Measurements from ENCODE around the gene CXCR4.

CXCR4 gene

GRCh38 chr2:136128905-136129304 is 11.0 kb upstream of the CXCR4 start:
- DNase-seq (ENCODE audit: low read depth, low spot score) = no peak
- TF ChIP-seq POLR2AphosphoS5 (IDR thresholded peaks at IDR 0.05; ENCODE audit: borderline replicate concordance, low read depth, low read length) (no peak), FOXP2 (optimal IDR thresholded peaks at IDR 0.05; ENCODE audit: control extremely low read depth, extremely low read length, insufficient read depth) (no peak), EZH2 (IDR thresholded peaks at IDR 0.05) (no peak)
- H3K9me3 ChIP-seq (ENCODE audit: low read depth, low read length) = no peaks in the 10 kb centered on the region
- H3K9ac ChIP-seq (ENCODE audit: insufficient read length) = no peak overlapping the region
- H3K27ac ChIP-seq = no peak overlapping the region
- H3K36me3 ChIP-seq (ENCODE audit: insufficient read depth, low read length) = no peaks in the 10 kb centered on the region
- H3K4me3 ChIP-seq = no peak overlapping the region

GRCh38 chr2:136128366-136128765 is 10.4 kb upstream of the CXCR4 start:
- Histone ChIP-seq H3K9me3 (ENCODE audit: low read depth, low read length) (no peaks in the 10 kb centered on the region), H3K9ac (ENCODE audit: insufficient read length) (no peak overlapping the region), H3K4me3 (no peak overlapping the region), H3K36me3 (ENCODE audit: insufficient read depth, low read length) (no peaks in the 10 kb centered on the region), H3K27ac (no peak overlapping the region)
- DNase-seq (ENCODE audit: low read depth, low spot score) = no peak
- TF ChIP-seq POLR2AphosphoS5 (IDR thresholded peaks at IDR 0.05; ENCODE audit: borderline replicate concordance, low read depth, low read length) = no peak
- no peak for TF ChIP-seq EZH2 (IDR thresholded peaks at IDR 0.05)
- TF ChIP-seq FOXP2 (optimal IDR thresholded peaks at IDR 0.05; ENCODE audit: control extremely low read depth, extremely low read length, insufficient read depth) = no peak

- H3K4me3 ChIP-seq = no peak overlapping the region
- DNase-seq (ENCODE audit: low read depth, low spot score) = no peak
- H3K9ac ChIP-seq (ENCODE audit: insufficient read length) = no peak overlapping the region
- no peak overlapping the region for H3K27ac ChIP-seq
- no peaks in the 10 kb centered on the region for H3K9me3 ChIP-seq (ENCODE audit: low read depth, low read length)
- TF ChIP-seq FOXP2 (optimal IDR thresholded peaks at IDR 0.05; ENCODE audit: control extremely low read depth, extremely low read length, insufficient read depth) = no peak
- TF ChIP-seq EZH2 (IDR thresholded peaks at IDR 0.05) = no peak
- no peak for TF ChIP-seq POLR2AphosphoS5 (IDR thresholded peaks at IDR 0.05; ENCODE audit: borderline replicate concordance, low read depth, low read length)
- H3K36me3 ChIP-seq (ENCODE audit: insufficient read depth, low read length) = no peaks in the 10 kb centered on the region
These were observed 9.4 kb upstream of the CXCR4 start for GRCh38 chr2:136127356-136127755.

- Histone ChIP-seq H3K4me3 (no peak overlapping the region), H3K9me3 (ENCODE audit: low read depth, low read length) (no peaks in the 10 kb centered on the region), H3K36me3 (ENCODE audit: insufficient read depth, low read length) (no peaks in the 10 kb centered on the region), H3K9ac (ENCODE audit: insufficient read length) (no peak overlapping the region), H3K27ac (no peak overlapping the region)
- DNase-seq (ENCODE audit: low read depth, low spot score) = no peak
- TF ChIP-seq EZH2 (IDR thresholded peaks at IDR 0.05) (no peak), FOXP2 (optimal IDR thresholded peaks at IDR 0.05; ENCODE audit: control extremely low read depth, extremely low read length, insufficient read depth) (no peak), POLR2AphosphoS5 (IDR thresholded peaks at IDR 0.05; ENCODE audit: borderline replicate concordance, low read depth, low read length) (no peak)
These were observed 8.5 kb upstream of the CXCR4 start for GRCh38 chr2:136126421-136126926.

- Histone ChIP-seq H3K9me3 (ENCODE audit: low read depth, low read length) (no peaks in the 10 kb centered on the region), H3K4me3 (no peak overlapping the region), H3K36me3 (ENCODE audit: insufficient read depth, low read length) (no peaks in the 10 kb centered on the region), H3K9ac (ENCODE audit: insufficient read length) (no peak overlapping the region), H3K27ac (no peak overlapping the region)
- DNase-seq (ENCODE audit: low read depth, low spot score) = no peak
- TF ChIP-seq POLR2AphosphoS5 (IDR thresholded peaks at IDR 0.05; ENCODE audit: borderline replicate concordance, low read depth, low read length) (no peak), EZH2 (IDR thresholded peaks at IDR 0.05) (no peak), FOXP2 (optimal IDR thresholded peaks at IDR 0.05; ENCODE audit: control extremely low read depth, extremely low read length, insufficient read depth) (no peak)
These were observed 8.1 kb upstream of the CXCR4 start for GRCh38 chr2:136126021-136126420.

GRCh38 chr2:136125236-136125635 is 7.3 kb upstream of the CXCR4 start:
- no peak overlapping the region for H3K27ac ChIP-seq
- TF ChIP-seq EZH2 (IDR thresholded peaks at IDR 0.05) = no peak
- TF ChIP-seq POLR2AphosphoS5 (IDR thresholded peaks at IDR 0.05; ENCODE audit: borderline replicate concordance, low read depth, low read length) = no peak
- TF ChIP-seq FOXP2 (optimal IDR thresholded peaks at IDR 0.05; ENCODE audit: control extremely low read depth, extremely low read length, insufficient read depth) = no peak
- no peak for DNase-seq (ENCODE audit: low read depth, low spot score)
- H3K9ac ChIP-seq (ENCODE audit: insufficient read length) = no peak overlapping the region
- no peaks in the 10 kb centered on the region for H3K36me3 ChIP-seq (ENCODE audit: insufficient read depth, low read length)
- H3K9me3 ChIP-seq (ENCODE audit: low read depth, low read length) = no peaks in the 10 kb centered on the region
- H3K4me3 ChIP-seq = no peak overlapping the region

- Histone ChIP-seq H3K9me3 (ENCODE audit: low read depth, low read length) (no peaks in the 10 kb centered on the region), H3K27ac (no peak overlapping the region), H3K36me3 (ENCODE audit: insufficient read depth, low read length) (no peaks in the 10 kb centered on the region), H3K9ac (ENCODE audit: insufficient read length) (no peak overlapping the region), H3K4me3 (no peak overlapping the region)
- DNase-seq (ENCODE audit: low read depth, low spot score) = no peak
- TF ChIP-seq FOXP2 (optimal IDR thresholded peaks at IDR 0.05; ENCODE audit: control extremely low read depth, extremely low read length, insufficient read depth) (no peak), POLR2AphosphoS5 (IDR thresholded peaks at IDR 0.05; ENCODE audit: borderline replicate concordance, low read depth, low read length) (no peak), EZH2 (IDR thresholded peaks at IDR 0.05) (no peak)
These were observed 6.9 kb upstream of the CXCR4 start for GRCh38 chr2:136124805-136125204.

GRCh38 chr2:136122661-136123060 is 4.7 kb upstream of the CXCR4 start:
- TF ChIP-seq POLR2AphosphoS5 (IDR thresholded peaks at IDR 0.05; ENCODE audit: borderline replicate concordance, low read depth, low read length) = no peak
- no peak for TF ChIP-seq EZH2 (IDR thresholded peaks at IDR 0.05)
- TF ChIP-seq FOXP2 (optimal IDR thresholded peaks at IDR 0.05; ENCODE audit: control extremely low read depth, extremely low read length, insufficient read depth) = no peak
- Histone ChIP-seq H3K36me3 (ENCODE audit: insufficient read depth, low read length) (no peaks in the 10 kb centered on the region), H3K4me3 (no peak overlapping the region), H3K9me3 (ENCODE audit: low read depth, low read length) (no peaks in the 10 kb centered on the region), H3K9ac (ENCODE audit: insufficient read length) (no peak overlapping the region), H3K27ac (no peak overlapping the region)
- DNase-seq (ENCODE audit: low read depth, low spot score) = no peak

Measured in SK-N-MC (cell line).